Measurements from ENCODE around the gene THADA.
"Not testable (repeated sequence)": the region's sequence is repeated elsewhere in the genome, so short reads cannot be mapped to it uniquely, and the experiment has no call there.

Gene THADA

GRCh38 chr2:43540021-43540779, 55.6 kb downstream of the THADA start:
- Mint-ChIP-seq H3K4me1 (no peaks in the 10 kb centered on the region), H3K27me3 (ENCODE audit: low read depth, poor library complexity) (peaks cover 3% of the 10 kb centered on the region), H3K36me3 (ENCODE audit: low read depth) (peaks cover 7% of the 10 kb centered on the region), H3K27ac (no peak overlapping the region), H3K4me3 (no peak overlapping the region), H3K9me3 (peaks cover under 1% of the 10 kb centered on the region)
- TF ChIP-seq, protein P1, sequence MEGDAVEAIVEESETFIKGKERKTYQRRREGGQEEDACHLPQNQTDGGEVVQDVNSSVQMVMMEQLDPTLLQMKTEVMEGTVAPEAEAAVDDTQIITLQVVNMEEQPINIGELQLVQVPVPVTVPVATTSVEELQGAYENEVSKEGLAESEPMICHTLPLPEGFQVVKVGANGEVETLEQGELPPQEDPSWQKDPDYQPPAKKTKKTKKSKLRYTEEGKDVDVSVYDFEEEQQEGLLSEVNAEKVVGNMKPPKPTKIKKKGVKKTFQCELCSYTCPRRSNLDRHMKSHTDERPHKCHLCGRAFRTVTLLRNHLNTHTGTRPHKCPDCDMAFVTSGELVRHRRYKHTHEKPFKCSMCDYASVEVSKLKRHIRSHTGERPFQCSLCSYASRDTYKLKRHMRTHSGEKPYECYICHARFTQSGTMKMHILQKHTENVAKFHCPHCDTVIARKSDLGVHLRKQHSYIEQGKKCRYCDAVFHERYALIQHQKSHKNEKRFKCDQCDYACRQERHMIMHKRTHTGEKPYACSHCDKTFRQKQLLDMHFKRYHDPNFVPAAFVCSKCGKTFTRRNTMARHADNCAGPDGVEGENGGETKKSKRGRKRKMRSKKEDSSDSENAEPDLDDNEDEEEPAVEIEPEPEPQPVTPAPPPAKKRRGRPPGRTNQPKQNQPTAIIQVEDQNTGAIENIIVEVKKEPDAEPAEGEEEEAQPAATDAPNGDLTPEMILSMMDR (IDR thresholded peaks at IDR 0.05) = no peak
- no peak for DNase-seq

GRCh38 chr2:43539436-43539835, 56.4 kb downstream of the THADA start:
- TF ChIP-seq, protein P1 (IDR thresholded peaks at IDR 0.05) = no peak
- H3K36me3 Mint-ChIP-seq (ENCODE audit: low read depth) = peaks cover 15% of the 10 kb centered on the region
- H3K27ac Mint-ChIP-seq = no peak overlapping the region
- no peak overlapping the region for H3K4me3 Mint-ChIP-seq
- peaks cover 5% of the 10 kb centered on the region for H3K9me3 Mint-ChIP-seq
- H3K4me1 Mint-ChIP-seq = no peaks in the 10 kb centered on the region
- no peak for DNase-seq
- peaks cover 3% of the 10 kb centered on the region for H3K27me3 Mint-ChIP-seq (ENCODE audit: low read depth, poor library complexity)

DNA sequence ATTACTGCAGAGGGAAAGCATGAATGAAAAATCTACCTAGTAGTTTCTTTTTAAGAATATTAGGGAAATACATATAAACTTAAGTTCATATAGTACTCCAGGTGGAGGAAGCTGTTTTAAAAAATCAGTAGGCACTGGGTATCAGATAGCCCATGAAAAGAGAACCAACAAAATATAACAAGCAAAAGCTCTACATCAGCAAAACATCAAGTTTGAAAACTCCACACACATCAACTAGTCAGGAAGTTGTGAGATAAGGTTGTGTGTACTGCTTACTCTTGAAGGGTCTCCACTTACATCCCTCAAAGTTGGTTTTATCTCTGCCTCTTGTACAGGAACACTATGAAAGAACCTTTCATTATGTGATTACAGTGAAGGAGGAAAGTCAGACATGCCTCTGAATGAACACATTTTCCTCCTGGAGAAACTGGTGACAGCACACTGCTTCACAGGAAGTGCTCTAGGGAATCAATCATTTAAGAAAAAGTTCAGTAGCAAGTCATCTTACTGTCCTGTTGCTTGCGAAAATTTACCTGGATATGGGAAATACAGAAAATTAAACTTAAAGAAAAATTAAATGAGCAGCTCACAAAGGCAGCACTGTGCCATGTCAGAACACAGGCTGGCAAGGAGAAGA, 57.7 kb downstream of the THADA start:
- H3K4me1 Mint-ChIP-seq = no peaks in the 10 kb centered on the region
- no peak overlapping the region for H3K4me3 Mint-ChIP-seq
- H3K27ac Mint-ChIP-seq = peak overlapping the region; percentile 44
- no peak for DNase-seq
- no peaks in the 10 kb centered on the region for H3K27me3 Mint-ChIP-seq (ENCODE audit: low read depth, poor library complexity)
- peaks cover 11% of the 10 kb centered on the region for H3K9me3 Mint-ChIP-seq
- H3K36me3 Mint-ChIP-seq (ENCODE audit: low read depth) = peaks cover 28% of the 10 kb centered on the region
- TF ChIP-seq, protein P1 (IDR thresholded peaks at IDR 0.05) = no peak

DNA sequence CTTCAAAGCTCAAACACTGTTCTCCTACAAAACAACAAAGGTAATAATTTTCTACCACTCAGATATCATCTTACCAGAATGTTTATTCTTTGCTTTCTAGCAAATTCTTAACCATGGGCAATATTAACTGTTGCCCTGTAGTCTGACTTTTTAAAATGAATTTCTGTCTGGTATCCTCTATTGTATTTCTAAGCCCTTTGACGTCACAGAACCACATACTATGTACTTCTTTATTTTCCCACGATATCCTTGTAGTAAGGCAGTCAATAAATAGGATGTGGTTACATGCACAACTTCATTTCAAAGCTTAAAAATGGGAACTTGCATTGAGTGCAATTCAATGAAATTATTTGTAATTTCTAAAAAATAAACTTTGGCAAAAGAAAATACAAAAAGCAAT, 58.7 kb downstream of the THADA start:
- peak overlapping the region; percentile 76 for H3K27ac Mint-ChIP-seq
- H3K4me3 Mint-ChIP-seq = no peak overlapping the region
- no peaks in the 10 kb centered on the region for H3K27me3 Mint-ChIP-seq (ENCODE audit: low read depth, poor library complexity)
- DNase-seq = no peak
- no peaks in the 10 kb centered on the region for H3K4me1 Mint-ChIP-seq
- TF ChIP-seq, protein P1 (IDR thresholded peaks at IDR 0.05) = no peak
- H3K36me3 Mint-ChIP-seq (ENCODE audit: low read depth) = peaks cover 36% of the 10 kb centered on the region
- peaks cover 14% of the 10 kb centered on the region for H3K9me3 Mint-ChIP-seq

DNA sequence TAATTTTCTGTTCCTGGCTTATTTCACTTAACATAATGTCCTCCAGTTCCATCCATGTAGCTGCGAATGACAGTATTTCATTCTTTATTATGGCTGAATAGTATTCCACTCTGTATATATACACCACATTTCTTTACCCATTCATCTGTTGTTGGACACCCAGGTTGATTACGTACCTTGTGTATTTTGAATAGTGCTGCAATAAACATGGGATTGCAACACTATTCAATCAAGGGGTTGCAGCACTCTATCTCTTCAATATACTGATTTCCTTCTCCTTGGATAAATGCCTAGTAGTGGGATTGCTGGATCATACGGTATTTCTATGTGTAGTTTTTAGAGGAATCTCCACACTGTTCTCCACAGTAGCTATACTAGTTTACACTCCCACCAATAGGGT, 61.3 kb downstream of the THADA start:
- H3K36me3 Mint-ChIP-seq (ENCODE audit: low read depth) = peaks cover 43% of the 10 kb centered on the region
- no peak overlapping the region for H3K4me3 Mint-ChIP-seq
- no peak overlapping the region for H3K27ac Mint-ChIP-seq
- TF ChIP-seq, protein P1 (IDR thresholded peaks at IDR 0.05) = no peak
- no peak for DNase-seq
- no peaks in the 10 kb centered on the region for H3K4me1 Mint-ChIP-seq
- H3K27me3 Mint-ChIP-seq (ENCODE audit: low read depth, poor library complexity) = no peaks in the 10 kb centered on the region
- peaks cover 14% of the 10 kb centered on the region for H3K9me3 Mint-ChIP-seq

DNA sequence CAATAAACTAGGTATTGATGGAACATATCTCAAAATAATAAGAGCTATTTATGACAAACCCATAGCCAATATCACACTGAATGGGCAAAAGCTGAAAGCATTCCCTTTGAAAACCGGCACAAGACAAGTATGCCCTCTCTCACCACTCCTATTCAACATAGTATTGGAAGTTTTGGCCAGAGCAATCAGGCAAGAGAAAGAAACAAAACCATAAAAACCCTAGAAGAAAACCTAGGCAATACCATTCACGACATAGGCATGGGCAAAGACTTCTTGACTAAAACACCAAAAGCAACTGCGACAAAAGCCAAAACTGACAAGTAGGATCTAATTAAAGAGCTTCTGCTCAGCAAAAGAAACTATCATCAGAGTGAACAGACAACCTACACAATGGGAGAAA, 63.3 kb downstream of the THADA start:
- H3K4me1 Mint-ChIP-seq; DNase-seq; H3K27ac Mint-ChIP-seq; H3K27me3 Mint-ChIP-seq (ENCODE audit: low read depth, poor library complexity); H3K4me3 Mint-ChIP-seq: not testable (repeated sequence)
- peaks cover 43% of the 10 kb centered on the region for H3K36me3 Mint-ChIP-seq (ENCODE audit: low read depth)
- peaks cover 14% of the 10 kb centered on the region for H3K9me3 Mint-ChIP-seq
